H9 (cell line): ENCODE results near the gene POLR2A. TPM values are rescaled to one million over a fixed set of nuclear protein-coding genes. Genes with fewer than 3 reads are reported as not detected.

ENCODE experiments used
- DNase-seq: peaks from one replicate; pipeline ENCODE4 v3.0.0-alpha.2; 2017
- H2AFZ ChIP-seq: one replicate; pipeline ENCODE4 v1.6.1; 2013; ENCODE audit warnings: mild to moderate bottlenecking, low read length, control low read depth, moderate library complexity
- H2AK5ac ChIP-seq: 2 replicates; pipeline ENCODE4 v1.6.1; 2013; ENCODE audit warnings: low read length, control low read depth, mixed read lengths; ENCODE audit not compliant: insufficient read length
- H2BK120ac ChIP-seq: one replicate; pipeline ENCODE4 v1.6.1; 2013; ENCODE audit warnings: low read depth, mild to moderate bottlenecking, low read length, control low read depth, inconsistent platforms; ENCODE audit not compliant: poor library complexity, severe bottlenecking
- H2BK12ac ChIP-seq: 2 replicates; pipeline ENCODE4 v1.6.1; 2013; ENCODE audit warnings: low read length, control low read depth, mixed read lengths, low read depth; ENCODE audit not compliant: insufficient read length
- H2BK15ac ChIP-seq: 2 replicates; pipeline ENCODE4 v1.6.1; 2013; ENCODE audit warnings: low read depth, low read length, control low read depth
- H2BK20ac ChIP-seq: one replicate; pipeline ENCODE4 v1.6.1; 2013; ENCODE audit warnings: low read depth, mild to moderate bottlenecking, low read length, control low read depth, inconsistent platforms; ENCODE audit not compliant: poor library complexity, severe bottlenecking
- H2BK5ac ChIP-seq: 2 replicates; pipeline ENCODE4 v1.6.1; 2013; ENCODE audit warnings: low read length, control low read depth, mixed read lengths; ENCODE audit not compliant: insufficient read length
- H3K14ac ChIP-seq: 2 replicates; pipeline ENCODE4 v1.6.1; 2013; ENCODE audit warnings: low read length, control low read depth; ENCODE audit not compliant: insufficient read depth
- H3K18ac ChIP-seq: 2 replicates; pipeline ENCODE4 v1.6.1; 2013; ENCODE audit warnings: low read depth, mild to moderate bottlenecking, mixed read lengths, low read length, control low read depth; ENCODE audit not compliant: insufficient read length
- H3K23ac ChIP-seq: 2 replicates; pipeline ENCODE4 v1.6.1; 2013; ENCODE audit warnings: low read length, control low read depth, mixed read lengths, low read depth; ENCODE audit not compliant: insufficient read length
- H3K23me2 ChIP-seq: 2 replicates; pipeline ENCODE4 v1.6.1; 2013; ENCODE audit warnings: low read depth, mild to moderate bottlenecking, mixed read lengths, low read length, control low read depth; ENCODE audit not compliant: insufficient read length, poor library complexity, severe bottlenecking
- H3K27ac ChIP-seq: 2 replicates; pipeline ENCODE4 v1.5.1; 2013; ENCODE audit warnings: low read length, control low read depth, mixed read lengths, low read depth; ENCODE audit not compliant: insufficient read length
- H3K27me3 ChIP-seq: 2 replicates; pipeline ENCODE4 v1.6.1; 2013; ENCODE audit warnings: low read length, control low read depth, inconsistent platforms; ENCODE audit not compliant: insufficient read depth
- H3K4ac ChIP-seq: 2 replicates; pipeline ENCODE4 v1.6.1; 2013; ENCODE audit warnings: low read depth, mild to moderate bottlenecking, control low read depth, inconsistent platforms, low read length, moderate library complexity
- H3K4me1 ChIP-seq: 2 replicates; pipeline ENCODE4 v1.6.1; 2013; ENCODE audit warnings: low read length, control low read depth, inconsistent platforms; ENCODE audit not compliant: insufficient read depth
- H3K4me2 ChIP-seq: 2 replicates; pipeline ENCODE4 v1.6.1; 2013; ENCODE audit warnings: low read length, control low read depth, mixed read lengths; ENCODE audit not compliant: insufficient read length, insufficient read depth
- H3K56ac ChIP-seq: 2 replicates; pipeline ENCODE4 v1.6.1; 2013; ENCODE audit warnings: low read depth, mild to moderate bottlenecking, mixed read lengths, low read length, control low read depth; ENCODE audit not compliant: insufficient read length
- H3K79me1 ChIP-seq: 2 replicates; pipeline ENCODE4 v1.6.1; 2013; ENCODE audit warnings: low read depth, mild to moderate bottlenecking, moderate library complexity, low read length, control low read depth, inconsistent platforms; ENCODE audit not compliant: insufficient read depth, poor library complexity, severe bottlenecking
- H3K79me2 ChIP-seq: 2 replicates; pipeline ENCODE4 v1.6.1; 2013; ENCODE audit warnings: low read length, control low read depth, inconsistent platforms; ENCODE audit not compliant: insufficient read depth
- H3K9ac ChIP-seq: 2 replicates; pipeline ENCODE4 v1.6.1; 2013; ENCODE audit warnings: low read length, control low read depth, mixed read lengths; ENCODE audit not compliant: insufficient read length; ENCODE audit errors: extremely low read depth
- H3K9me3 ChIP-seq: one replicate; pipeline ENCODE4 v1.6.1; 2013; ENCODE audit warnings: low read depth, low read length, inconsistent platforms; ENCODE audit not compliant: control insufficient read depth
- H3T11ph ChIP-seq: one replicate; pipeline ENCODE4 v1.6.1; 2013; ENCODE audit warnings: mild to moderate bottlenecking, low read length, control low read depth, inconsistent platforms
- H4K20me1 ChIP-seq: one replicate; pipeline ENCODE4 v1.6.1; 2013; ENCODE audit not compliant: control insufficient read depth, insufficient read length, insufficient read depth
- H4K5ac ChIP-seq: 2 replicates; pipeline ENCODE4 v1.6.1; 2013; ENCODE audit warnings: low read depth, mild to moderate bottlenecking, mixed read lengths, low read length, control low read depth; ENCODE audit not compliant: insufficient read length
- H4K8ac ChIP-seq: replicated peaks from 2 replicates; pipeline ENCODE4 v1.6.1; 2013; ENCODE audit warnings: low read length, control low read depth, mixed read lengths, low read depth; ENCODE audit not compliant: insufficient read length
- H4K91ac ChIP-seq: 2 replicates; pipeline ENCODE4 v1.6.1; 2013; ENCODE audit warnings: low read depth, mild to moderate bottlenecking, moderate library complexity, mixed read lengths, low read length, control low read depth; ENCODE audit not compliant: insufficient read length
- H3K27ac Mint-ChIP-seq, 3 experiments: 2 replicates in 2 of 3; 3 replicates in 1 of 3; pipeline ENCODE4 v1.8.0; 2020 to 2021; ENCODE audit warnings: mixed read lengths in 3 of 3, mild to moderate bottlenecking in 1 of 3, moderate library complexity in 1 of 3
- H3K27me3 Mint-ChIP-seq: 2 replicates; pipeline ENCODE4 v1.8.0; 2021; ENCODE audit warnings: low read depth, mild to moderate bottlenecking, moderate library complexity, mixed read lengths
- H3K36me3 Mint-ChIP-seq, 3 experiments: 2 replicates in 2 of 3; 3 replicates in 1 of 3; pipeline ENCODE4 v1.8.0; 2020 to 2021; ENCODE audit warnings: low read depth in 3 of 3, mixed read lengths in 3 of 3; ENCODE audit not compliant: insufficient read depth in 1 of 3
- H3K4me1 Mint-ChIP-seq, 2 experiments: 2 replicates each; pipeline ENCODE4 v1.8.0; 2020; ENCODE audit warnings: mixed read lengths in 2 of 2
- H3K4me3 Mint-ChIP-seq, 2 experiments: 2 replicates in 1 of 2; 3 replicates in 1 of 2; pipeline ENCODE4 v1.8.0; 2020 to 2021; ENCODE audit warnings: mild to moderate bottlenecking in 2 of 2, mixed read lengths in 2 of 2, moderate library complexity in 1 of 2
- H3K9me3 Mint-ChIP-seq, 2 experiments: 2 replicates in 1 of 2; 3 replicates in 1 of 2; pipeline ENCODE4 v1.8.0; 2020; ENCODE audit warnings: mild to moderate bottlenecking in 2 of 2, mixed read lengths in 2 of 2, moderate library complexity in 1 of 2
- WGBS: extraction: QIAGEN DNeasy Blood & Tissue Kit; methylation state at CpG from one replicate; pipeline ENCODE4 v1.1.7; 2013; ENCODE audit warnings: missing lambda C conversion rate, low lambda C conversion rate, mixed read lengths; ENCODE audit not compliant: insufficient read length; ENCODE audit errors: extremely low coverage; 5-methylcytosine and 5-hydroxymethylcytosine counted together
- total RNA-seq: library from RNA; stranded (reverse); gene quantifications from 2 replicates; pipeline ENCODE4 v1.2.1, GENCODE V29; 2021
- TF ChIP-seq, protein P1 (sequence below): fragments of 200-600 bp; sonication (generic); conservative IDR thresholded peaks from 3 replicates; pipeline ENCODE4 v1.8.0; 2021; ENCODE audit warnings: antibody characterized with exemption, mild to moderate bottlenecking

POLR2A gene
- total RNA-seq, 1 experiment from 2014 or later = 153 TPM

DNA sequence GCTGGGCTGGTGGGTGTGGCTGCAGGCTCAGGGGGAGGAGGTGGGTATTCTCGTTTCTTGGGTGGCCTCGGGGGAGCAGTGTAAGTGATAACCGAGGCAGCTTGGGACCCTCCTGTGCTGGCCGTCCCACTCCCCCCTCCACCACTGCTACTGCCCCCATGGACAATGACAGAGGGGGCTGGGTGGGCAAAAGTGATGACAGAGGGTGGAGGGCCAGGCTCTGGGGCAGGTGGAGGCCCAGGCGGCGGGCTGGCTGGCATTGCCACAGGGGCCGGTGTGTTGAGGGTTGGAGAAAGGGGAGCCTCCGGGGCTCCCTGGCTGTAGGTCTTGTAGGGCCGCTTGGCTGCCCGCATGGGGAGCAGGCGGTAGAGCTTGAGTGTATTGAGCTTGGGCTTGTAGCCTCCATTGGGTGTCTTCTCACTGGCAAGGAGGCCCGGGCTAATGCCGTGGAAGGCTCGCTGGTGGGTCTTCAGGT is 20.8 kb upstream of the POLR2A start:
- Mint-ChIP-seq H3K36me3 (peaks cover 3 to 20% (median 18%) of the 10 kb centered on the region in 3 experiments; a peak in 5 of 7 replicates), H3K4me3 (no peak overlapping the region), H3K4me1 (peaks cover 9 to 21% of the 10 kb centered on the region in 2 experiments), H3K27me3 (no peaks in the 10 kb centered on the region), H3K9me3 (no peaks in the 10 kb centered on the region), H3K27ac (no peak overlapping the region; a peak in 2 of 7 replicates)
- no peaks in the 10 kb centered on the region for H3K9me3 ChIP-seq
- H2BK20ac ChIP-seq = no peak overlapping the region
- H3K23me2 ChIP-seq = no peaks in the 10 kb centered on the region
- peaks cover 2% of the 10 kb centered on the region for H4K20me1 ChIP-seq
- no peak overlapping the region for H3K18ac ChIP-seq
- no peak overlapping the region for H3K9ac ChIP-seq
- no peak overlapping the region for H4K91ac ChIP-seq
- no peak overlapping the region for H3K4me2 ChIP-seq
- H2BK120ac ChIP-seq = no peak overlapping the region
- no peak overlapping the region for H3K14ac ChIP-seq
- no peaks in the 10 kb centered on the region for H3K79me2 ChIP-seq
- no peak for DNase-seq
- no peak overlapping the region for H2BK5ac ChIP-seq
- no peaks in the 10 kb centered on the region for H3K79me1 ChIP-seq
- no peak overlapping the region for H2BK12ac ChIP-seq
- no peak overlapping the region for H2BK15ac ChIP-seq
- no peak overlapping the region for H4K8ac ChIP-seq
- no peak overlapping the region for H3T11ph ChIP-seq
- no CpG with 5 or more reads among the region's 14 CpGs for WGBS
- H2AFZ ChIP-seq = no peak overlapping the region
- H3K27me3 ChIP-seq = no peaks in the 10 kb centered on the region
- peaks cover 8% of the 10 kb centered on the region; the same call in 1 of the 2 replicates for H3K4me1 ChIP-seq
- H4K5ac ChIP-seq = no peak overlapping the region
- no peak overlapping the region for H3K56ac ChIP-seq
- H3K27ac ChIP-seq = no peak overlapping the region
- H3K4ac ChIP-seq = no peak overlapping the region
- H2AK5ac ChIP-seq = no peak overlapping the region
- no peak overlapping the region for H3K23ac ChIP-seq
- TF ChIP-seq, protein P1, sequence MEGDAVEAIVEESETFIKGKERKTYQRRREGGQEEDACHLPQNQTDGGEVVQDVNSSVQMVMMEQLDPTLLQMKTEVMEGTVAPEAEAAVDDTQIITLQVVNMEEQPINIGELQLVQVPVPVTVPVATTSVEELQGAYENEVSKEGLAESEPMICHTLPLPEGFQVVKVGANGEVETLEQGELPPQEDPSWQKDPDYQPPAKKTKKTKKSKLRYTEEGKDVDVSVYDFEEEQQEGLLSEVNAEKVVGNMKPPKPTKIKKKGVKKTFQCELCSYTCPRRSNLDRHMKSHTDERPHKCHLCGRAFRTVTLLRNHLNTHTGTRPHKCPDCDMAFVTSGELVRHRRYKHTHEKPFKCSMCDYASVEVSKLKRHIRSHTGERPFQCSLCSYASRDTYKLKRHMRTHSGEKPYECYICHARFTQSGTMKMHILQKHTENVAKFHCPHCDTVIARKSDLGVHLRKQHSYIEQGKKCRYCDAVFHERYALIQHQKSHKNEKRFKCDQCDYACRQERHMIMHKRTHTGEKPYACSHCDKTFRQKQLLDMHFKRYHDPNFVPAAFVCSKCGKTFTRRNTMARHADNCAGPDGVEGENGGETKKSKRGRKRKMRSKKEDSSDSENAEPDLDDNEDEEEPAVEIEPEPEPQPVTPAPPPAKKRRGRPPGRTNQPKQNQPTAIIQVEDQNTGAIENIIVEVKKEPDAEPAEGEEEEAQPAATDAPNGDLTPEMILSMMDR = no peak
